ENCODE measurements around the gene AFF3.

AFF3 gene

DNA sequence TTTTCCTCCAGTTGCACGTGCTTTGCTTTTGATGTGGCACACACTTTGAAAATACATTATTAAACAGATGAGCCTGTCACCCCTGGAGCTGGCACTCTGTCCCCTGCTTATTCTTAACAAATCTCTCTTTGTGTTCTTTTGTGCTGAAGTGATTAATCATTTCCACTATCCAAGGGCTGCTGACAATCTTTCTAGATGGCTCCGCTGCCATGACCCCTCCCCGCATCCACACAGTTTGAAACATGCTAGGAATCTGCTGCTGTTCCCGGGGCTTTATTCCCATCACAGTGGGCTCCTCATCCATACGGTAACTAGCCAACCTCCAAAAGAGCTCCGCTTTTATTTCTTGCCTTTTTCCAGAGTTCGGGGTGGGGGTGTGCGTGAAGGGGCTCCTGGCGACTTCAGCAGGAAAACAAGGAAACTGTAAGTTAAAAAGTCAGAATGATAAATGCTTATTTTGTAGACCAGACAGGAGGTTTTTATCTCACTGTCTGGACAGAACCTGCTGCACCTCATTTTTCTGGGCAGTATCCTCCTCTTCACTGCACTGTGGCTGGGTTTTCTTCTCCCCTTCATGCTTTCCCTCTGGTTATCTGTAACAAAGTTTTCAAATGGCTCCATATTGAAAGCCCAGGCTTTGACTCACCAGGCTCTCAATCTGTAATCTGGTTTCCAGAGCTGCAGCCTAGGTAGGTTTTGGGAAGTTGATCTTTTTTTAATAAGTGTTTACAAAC is 319.7 kb downstream of the AFF3 start:
- no peak for DNase-seq (ENCODE audit: low read depth)
- TF ChIP-seq, protein P1, sequence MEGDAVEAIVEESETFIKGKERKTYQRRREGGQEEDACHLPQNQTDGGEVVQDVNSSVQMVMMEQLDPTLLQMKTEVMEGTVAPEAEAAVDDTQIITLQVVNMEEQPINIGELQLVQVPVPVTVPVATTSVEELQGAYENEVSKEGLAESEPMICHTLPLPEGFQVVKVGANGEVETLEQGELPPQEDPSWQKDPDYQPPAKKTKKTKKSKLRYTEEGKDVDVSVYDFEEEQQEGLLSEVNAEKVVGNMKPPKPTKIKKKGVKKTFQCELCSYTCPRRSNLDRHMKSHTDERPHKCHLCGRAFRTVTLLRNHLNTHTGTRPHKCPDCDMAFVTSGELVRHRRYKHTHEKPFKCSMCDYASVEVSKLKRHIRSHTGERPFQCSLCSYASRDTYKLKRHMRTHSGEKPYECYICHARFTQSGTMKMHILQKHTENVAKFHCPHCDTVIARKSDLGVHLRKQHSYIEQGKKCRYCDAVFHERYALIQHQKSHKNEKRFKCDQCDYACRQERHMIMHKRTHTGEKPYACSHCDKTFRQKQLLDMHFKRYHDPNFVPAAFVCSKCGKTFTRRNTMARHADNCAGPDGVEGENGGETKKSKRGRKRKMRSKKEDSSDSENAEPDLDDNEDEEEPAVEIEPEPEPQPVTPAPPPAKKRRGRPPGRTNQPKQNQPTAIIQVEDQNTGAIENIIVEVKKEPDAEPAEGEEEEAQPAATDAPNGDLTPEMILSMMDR (conservative IDR thresholded peaks at IDR 0.05; ENCODE audit: low read depth, low read length) = no peak
- no peak overlapping the region for H3K4me3 ChIP-seq (ENCODE audit: low read depth, low read length)

DNA sequence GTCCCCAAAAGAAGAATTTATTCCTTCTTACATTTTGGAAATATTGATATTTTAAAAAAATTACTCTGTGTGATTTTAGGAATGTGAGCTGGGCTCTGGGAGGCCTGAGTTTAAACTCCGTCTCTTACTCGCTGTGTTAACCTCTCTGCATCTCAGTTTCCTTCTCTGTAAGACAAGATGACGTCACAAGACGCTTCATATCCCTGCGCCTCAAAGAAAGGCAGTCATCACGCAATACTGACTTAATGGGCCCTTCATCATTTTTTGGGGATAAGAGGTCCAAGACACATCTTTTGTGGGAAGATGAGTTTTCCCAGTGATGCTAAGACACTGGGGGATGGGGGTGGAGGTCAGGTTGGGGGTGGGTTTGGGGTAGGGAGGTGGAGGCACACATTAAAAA is 320.4 kb downstream of the AFF3 start:
- TF ChIP-seq, protein P1 (conservative IDR thresholded peaks at IDR 0.05; ENCODE audit: low read depth, low read length) = no peak
- H3K4me3 ChIP-seq (ENCODE audit: low read depth, low read length) = no peak overlapping the region
- DNase-seq (ENCODE audit: low read depth) = no peak

DNA sequence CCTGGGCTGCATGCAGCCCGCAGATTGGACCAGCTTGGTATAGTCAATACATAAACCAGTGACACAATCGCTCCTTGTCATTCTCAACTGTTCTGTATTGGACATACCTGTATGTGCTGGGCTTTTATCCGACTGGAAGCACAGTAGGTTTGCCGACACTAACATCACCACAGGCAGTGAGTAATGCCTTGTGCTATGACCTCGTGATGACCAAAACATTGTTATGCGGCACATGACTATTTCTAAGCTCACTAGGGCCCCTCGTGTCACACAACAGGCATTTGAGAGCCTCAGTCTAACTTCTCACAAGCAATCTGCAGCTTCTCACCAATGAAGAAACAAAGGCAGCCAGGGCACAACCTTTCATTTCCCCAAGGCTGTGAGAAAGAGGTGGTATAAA is 320.8 kb downstream of the AFF3 start:
- DNase-seq (ENCODE audit: low read depth) = peak; percentile 87
- H3K4me3 ChIP-seq (ENCODE audit: low read depth, low read length) = no peak overlapping the region

DNA sequence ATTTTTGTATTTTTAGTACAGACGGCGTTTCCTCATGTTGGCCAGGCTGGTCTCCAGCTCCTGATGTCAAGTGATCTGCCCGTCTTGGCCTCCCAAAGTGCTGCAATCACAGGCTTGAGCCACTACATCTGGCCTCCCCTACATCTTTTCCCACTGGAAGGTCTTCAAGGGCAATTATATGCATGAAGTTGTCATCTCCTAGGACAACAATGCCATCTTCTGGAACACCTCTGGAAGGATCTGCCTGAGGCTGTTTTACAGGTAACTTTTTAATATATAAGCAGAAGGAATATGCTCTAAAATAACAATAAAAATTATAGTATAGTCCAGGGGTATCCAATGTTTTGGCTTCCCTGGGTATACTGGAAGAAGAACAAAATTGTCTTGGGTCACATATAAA is 321.4 kb downstream of the AFF3 start:
- TF ChIP-seq, protein P1 (conservative IDR thresholded peaks at IDR 0.05; ENCODE audit: low read depth, low read length) = no peak
- no peak overlapping the region for H3K4me3 ChIP-seq (ENCODE audit: low read depth, low read length)
- no peak for DNase-seq (ENCODE audit: low read depth)

More for the DNA sequence above, 320.8 kb downstream of the AFF3 start:
- TF ChIP-seq, protein P1 (conservative IDR thresholded peaks at IDR 0.05; ENCODE audit: low read depth, low read length) = no peak

DNA sequence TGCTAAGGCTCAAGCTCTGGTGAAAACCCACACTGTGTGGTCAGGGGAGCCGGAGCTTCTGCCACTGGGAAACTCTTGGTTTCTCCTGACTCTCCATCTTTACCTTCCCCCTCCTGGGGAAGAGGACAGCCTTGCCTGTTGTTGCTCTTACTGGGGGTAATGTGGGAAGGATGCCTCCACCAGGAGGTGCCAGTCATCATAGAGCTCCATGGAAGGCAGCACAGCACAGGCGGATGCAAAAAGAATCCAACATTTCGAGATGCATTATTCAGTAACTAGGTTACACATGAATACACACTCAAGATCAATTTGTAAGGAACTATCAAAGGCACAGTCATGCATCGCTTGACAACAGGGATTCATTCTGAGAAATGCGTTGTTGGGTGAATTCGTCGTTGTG is 322.6 kb downstream of the AFF3 start:
- peak; percentile 36 for DNase-seq (ENCODE audit: low read depth)
- no peak overlapping the region for H3K4me3 ChIP-seq (ENCODE audit: low read depth, low read length)
- TF ChIP-seq, protein P1 (conservative IDR thresholded peaks at IDR 0.05; ENCODE audit: low read depth, low read length) = peak; percentile 46

DNA sequence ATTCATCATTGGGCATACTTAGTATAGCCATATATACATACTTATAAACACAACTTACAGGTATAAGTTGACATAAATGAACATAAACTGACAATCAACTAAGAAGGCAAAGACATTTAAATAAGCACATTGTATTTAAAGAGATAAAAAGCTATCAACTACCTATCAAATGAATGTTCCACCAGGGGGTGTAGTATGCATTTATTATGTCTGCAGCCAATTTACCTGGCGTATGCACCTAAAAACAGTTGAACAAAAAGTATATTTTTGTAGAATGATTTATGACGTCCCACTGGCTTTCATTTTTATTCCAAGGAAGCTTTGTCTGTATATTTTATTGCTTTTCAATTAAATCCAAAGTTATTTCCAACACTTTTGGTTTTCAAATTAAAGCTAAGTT is 323.5 kb downstream of the AFF3 start:
- peak; percentile 74 for DNase-seq (ENCODE audit: low read depth)
- TF ChIP-seq, protein P1 (conservative IDR thresholded peaks at IDR 0.05; ENCODE audit: low read depth, low read length) = peak; percentile 53
- no peak overlapping the region for H3K4me3 ChIP-seq (ENCODE audit: low read depth, low read length)

DNA sequence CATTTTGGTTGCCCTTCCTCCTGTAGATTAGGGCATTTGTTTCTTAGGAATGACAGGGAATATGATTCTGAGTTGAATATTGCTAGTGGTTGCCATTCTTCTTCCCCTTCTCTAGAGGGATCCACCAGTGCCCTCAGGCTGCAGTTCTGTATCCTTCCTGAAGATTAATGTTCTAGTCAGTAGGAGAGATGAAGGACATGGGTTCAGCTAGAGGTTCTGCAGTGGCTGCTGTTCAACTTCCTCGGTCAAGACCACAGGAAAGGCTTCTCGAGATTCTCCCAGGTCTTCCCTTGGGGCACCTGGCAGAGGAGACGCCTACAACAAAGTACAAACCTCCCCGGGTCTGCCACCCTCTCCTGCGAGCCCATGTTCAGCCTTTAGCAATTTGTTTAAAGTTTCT is 325.5 kb downstream of the AFF3 start:
- no peak overlapping the region for H3K4me3 ChIP-seq (ENCODE audit: low read depth, low read length)
- TF ChIP-seq, protein P1 (conservative IDR thresholded peaks at IDR 0.05; ENCODE audit: low read depth, low read length) = peak; percentile 9

More for the DNA sequence above, 325.5 kb downstream of the AFF3 start:
- DNase-seq (ENCODE audit: low read depth) = no peak

Data from choroid plexus epithelial cell (primary cell).